SKM-1 (cell line): ENCODE measurements around the gene CYP27C1.

Experiments used
- DNase-seq: peaks from one replicate; lab custom pipeline; 2025; ENCODE audit not compliant: unreplicated experiment; lab: John Stamatoyannopoulos, UW

Gene CYP27C1

DNA sequence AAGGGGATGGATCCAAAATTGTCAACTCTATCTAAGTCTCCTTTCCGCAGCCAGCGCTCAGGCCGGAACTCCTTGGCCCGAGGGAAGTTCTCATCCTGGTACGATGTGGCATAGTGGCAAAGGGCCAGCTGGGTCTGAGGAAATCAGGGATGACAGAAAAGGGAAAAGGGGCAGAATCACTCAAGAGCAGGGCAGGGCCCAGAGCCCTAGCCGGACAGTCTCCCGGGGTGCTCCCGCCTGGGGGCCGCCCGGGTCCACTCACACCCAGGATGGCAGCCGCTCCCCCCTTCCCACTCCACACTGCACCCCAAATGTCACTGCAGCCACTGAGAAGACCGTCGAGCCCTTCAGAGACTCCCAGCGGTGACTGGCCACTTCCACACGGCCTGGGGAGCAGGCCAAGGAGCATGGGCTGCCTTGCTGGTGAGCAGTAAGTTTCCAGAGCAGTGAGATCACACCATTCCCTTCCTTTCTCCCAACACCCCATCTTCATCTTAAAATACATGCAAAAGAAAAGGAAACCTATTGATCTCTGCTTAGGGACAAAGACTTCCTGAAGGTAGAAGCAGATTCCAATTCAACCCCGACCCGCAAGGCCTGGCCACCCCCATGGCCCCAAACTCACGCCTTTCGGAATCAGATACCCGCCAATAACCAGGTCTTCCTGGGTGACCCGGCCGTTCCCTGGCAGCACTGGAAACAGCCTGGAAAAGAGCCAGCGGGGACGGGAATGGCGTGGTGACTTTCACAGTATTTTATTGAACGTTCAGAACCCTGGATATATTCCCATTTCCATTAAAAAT is 26.7 kb downstream of the CYP27C1 start:
- no peak for DNase-seq

DNA sequence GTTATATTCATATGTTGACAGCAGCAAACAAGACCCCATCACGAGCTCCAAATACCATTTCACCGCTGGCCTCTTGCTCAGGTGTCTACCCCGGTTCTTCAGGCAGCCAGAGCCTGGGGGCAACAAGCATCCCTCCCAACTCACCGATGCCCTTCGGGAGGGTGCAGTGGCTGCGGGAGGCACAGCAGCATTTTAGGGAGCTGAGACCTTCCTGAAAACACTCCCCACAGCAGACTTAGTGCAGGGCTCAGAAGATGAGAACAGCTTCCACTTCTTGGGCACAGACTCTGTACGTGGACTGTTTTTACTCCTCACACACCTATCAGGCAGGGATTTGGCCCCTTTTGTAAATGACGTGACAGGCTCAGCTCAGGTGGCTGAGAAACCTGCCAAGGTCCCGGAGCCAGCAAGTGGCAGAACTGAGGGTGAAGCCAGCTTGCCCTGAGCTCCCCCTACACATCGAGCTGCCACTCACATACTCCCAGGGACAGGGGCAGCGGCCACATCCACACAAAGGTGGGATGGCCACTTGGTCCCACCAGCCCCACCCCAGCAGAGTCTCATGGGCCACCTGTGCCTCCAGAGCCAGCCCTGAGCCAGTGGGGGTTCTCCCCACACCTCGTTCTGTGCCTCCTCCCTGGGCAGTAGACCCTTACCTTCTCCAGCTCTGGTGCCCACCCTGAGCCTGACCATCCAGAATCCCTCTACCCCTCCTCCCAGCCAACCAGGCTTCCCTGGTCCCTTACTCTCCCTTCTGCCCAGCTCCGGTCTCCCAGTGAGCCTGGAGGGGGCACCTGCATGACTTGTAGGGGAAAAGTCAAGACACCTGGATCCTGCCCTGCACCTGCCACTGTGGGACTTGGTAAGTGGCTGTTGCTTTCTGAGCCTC is 28.5 kb downstream of the CYP27C1 start:
- DNase-seq = no peak

DNA sequence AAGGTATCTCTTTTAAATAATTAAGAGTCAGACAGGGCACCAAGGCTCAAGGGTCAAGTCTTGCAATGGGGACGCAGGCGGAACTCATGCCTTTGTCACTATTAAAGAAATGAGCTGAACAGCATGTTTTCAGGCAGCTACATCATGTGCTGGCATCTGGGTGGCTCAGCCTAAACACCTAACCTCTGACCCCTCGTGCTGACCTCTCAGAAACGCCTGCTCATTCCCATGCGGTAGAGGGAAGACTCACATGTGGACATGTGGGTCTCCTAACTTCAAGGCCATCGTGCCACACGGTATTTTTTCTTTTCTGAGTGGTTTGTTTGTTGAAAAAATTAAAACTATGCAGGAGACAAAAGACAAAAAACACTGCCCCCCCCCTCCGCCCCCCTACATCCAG is 31.3 kb downstream of the CYP27C1 start:
- DNase-seq = no peak

DNA sequence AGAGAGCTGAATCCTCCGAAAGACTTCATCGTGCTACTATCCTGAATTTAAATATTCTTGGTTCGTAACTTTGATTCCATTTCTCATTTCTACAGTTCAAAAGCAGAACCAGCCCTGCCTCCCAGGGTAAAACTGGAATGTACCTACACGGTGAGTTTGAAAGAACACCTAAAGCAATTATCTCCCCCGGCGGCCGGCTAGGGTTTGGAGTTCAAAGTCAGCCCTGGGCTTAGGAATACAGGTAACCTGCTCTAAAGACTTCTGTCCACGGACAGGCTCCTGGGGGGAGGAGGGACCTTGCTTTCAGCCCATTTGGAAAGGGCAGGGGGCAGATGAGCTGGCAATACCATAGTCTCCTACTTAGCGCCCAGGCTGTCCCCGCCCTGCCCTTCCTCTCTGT is 32.3 kb downstream of the CYP27C1 start:
- DNase-seq = no peak

DNA sequence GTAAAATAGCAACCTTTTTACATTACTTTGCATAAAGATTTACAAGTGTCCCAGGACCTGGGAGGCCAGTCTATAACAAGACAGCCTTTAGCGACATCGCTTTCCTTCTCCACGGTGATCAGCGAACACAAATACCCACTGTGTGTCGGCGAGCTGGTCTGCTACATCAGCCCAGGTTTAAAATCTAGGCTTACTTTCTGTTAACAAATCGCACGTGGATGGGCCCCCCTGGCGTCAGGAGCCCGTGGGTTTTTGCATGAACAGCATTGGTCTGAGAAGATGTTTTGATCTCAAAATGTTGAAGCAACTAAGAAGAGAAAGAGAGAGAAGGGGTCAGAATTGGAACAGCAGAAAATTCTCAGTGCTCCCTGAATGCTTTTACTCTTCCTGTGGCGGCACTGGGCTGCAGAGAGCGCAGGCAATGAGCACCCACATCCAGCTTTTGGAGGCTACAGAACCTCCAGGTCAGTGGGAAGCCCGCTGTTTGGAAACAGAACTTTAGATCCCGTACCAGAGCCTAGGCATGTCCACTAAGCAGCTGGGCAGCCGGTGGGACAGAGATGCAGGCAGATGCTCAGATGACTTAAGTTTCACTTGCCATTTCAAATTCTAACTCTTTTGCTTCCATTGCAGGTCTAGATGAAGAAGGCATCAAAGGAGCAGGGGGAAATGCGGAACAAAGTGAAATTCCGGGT is 32.9 kb downstream of the CYP27C1 start:
- no peak for DNase-seq

DNA sequence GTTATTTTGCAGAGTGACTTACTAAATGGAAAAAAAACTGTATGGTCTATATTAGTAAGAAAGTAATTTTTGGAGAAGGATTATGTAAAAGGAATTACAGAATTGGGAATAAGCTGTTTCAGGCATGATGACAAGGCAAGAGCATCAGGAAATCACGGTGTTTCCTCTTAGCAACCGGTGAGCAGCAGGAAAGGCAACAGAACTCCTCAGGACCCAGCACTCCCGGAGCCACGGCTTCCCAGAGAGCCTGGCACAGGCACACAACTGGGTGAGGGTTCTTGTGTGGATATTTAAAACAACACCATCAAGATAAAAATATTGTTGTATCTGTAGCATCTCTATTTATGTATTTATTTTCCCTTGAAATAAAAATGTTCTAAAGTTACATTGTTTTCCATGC is 34.4 kb downstream of the CYP27C1 start:
- no peak for DNase-seq

DNA sequence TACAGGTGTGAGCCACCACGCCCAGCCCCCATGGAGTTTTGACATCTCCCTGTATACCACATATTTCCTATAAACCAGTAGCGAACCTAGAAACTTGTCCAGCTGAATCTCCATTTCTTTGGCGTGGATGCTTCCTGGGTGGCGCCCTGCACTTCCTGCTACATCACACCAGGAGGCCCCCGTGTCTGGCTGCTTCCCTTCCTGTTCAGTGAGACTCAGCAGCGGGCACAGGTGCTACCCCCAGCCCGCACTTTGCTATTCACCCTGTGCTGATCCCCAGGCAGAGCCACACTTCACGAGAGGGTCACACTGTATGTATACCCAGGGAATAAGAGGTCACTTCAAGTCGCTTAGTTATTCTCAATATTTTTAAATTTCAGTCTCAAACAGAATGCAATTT is 35.0 kb downstream of the CYP27C1 start:
- no peak for DNase-seq

DNA sequence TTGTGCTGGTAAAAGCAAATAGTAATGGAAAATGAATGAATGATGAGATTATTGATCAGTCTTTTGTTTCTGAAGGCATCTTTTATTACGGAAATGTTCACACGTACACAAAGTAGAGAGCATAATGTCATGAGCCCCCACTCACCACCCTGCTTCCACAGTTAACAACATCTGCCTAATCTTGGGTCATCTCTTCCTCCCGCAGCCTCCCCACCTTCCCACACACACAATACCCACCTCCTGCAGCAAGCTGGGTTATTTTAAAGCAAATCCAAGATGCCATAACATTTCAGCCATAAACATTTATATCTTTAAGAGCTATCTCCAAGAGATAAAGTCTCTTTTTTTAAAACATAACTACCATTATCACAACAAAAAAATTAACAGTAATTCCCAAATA is 36.3 kb downstream of the CYP27C1 start:
- no peak for DNase-seq

DNA sequence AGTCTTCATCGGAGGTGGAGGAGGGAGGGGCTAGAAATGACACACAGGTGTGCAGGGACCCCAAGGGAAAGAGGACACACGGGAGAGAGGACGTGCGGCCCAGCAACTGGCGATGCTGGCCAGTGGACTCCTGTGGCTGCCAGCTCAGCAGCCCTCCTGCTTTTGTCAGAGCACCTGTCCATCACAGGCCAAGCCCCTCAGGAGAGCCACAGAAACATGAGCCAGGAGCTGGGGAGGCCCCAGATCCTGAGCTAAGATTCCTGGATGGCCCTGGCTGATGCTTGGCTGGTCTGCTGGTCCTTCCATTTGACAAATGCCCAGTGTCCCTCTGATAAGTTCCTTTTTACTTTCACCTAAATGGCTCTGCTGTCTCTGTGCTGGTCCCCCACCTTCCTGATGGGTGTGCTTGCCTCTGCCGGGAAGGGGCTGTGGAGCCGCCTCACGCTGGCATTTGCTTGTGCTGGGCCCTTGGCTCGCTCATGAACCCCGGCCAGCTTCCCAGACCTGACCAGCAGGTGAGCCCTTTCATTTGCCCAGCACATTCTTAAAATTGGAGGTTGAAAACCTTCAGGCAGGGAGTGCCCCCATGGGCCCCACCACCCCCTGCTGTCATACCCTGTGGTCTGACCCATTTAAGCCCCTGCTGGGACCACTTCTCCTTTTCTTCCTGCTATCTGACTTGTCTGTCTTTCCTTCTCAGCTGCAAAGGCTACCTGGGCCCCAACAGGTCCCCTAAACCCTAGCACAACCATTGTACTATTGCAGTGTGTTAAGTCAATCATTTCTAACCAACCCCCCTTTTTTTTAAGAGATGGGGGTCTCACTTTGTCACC is 37.3 kb downstream of the CYP27C1 start:
- no peak for DNase-seq

DNA sequence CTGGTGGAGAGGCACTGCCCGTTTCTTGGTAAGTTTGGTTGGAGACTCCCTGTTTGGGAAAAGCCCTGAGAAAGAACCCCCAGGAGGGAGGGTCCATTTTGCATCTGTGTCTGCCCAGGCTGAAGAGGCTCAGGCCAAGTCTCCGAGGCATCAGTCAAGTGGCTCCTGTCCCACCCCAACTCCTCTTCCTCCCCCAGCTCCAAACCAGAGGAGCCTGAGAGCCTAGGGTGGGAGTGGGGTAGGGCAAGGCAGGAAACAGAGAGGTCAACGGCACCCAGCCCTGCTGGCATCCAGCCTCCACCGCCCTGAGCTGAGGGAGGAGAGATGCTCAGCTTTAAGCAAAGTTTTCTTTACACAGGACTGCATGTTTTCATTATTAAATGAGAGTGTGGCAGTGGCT is 38.2 kb downstream of the CYP27C1 start:
- DNase-seq = no peak

DNA sequence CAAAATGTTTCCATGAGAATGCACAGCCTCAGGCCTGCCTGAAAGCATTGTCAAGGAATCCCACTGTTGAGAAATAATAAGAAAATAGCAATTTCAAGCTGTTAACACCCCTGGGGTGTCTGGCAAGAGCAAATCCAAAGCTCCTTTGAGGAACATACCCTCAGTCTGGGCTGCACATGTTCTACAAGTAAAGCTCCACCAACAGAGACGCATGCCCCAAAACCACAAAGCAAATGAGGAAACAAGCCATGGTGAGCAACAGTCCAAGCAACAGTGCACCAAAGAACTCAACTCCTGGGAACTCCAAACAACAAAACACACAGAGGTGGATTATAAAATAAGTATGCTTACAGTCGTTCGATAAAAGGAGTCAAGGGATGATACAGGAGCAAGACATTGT is 40.3 kb downstream of the CYP27C1 start:
- DNase-seq = peak; percentile 75

DNA sequence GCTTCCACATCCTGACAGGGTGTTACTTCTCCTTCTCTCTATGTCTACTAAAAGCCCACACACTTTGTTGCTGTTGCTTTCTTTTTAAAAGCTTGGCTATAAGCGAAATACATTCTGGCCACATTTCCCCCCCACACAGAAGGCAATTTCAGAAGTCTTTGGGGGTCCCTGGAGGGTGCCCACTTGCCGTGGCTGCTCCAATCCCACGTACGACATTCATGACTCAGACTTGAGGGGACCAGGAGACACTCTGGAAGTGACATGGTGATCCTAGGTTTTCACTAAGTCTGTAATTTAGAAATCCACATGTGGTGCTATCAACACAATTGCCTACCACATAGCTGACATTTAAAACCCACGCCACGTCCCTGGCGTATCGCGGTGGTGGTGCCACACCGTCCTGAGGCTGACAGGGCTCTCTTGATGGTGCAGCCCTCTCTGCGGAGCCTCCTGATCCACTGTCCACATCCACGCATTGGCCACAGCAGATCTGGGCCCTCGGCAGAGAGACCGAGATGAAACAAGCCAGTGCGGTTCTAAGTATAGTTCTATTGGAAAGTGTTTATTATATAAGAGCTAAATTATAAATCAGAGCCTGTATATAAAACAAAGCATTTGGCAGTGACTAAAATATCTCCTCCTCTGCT is 42.4 kb downstream of the CYP27C1 start:
- DNase-seq = no peak

DNA sequence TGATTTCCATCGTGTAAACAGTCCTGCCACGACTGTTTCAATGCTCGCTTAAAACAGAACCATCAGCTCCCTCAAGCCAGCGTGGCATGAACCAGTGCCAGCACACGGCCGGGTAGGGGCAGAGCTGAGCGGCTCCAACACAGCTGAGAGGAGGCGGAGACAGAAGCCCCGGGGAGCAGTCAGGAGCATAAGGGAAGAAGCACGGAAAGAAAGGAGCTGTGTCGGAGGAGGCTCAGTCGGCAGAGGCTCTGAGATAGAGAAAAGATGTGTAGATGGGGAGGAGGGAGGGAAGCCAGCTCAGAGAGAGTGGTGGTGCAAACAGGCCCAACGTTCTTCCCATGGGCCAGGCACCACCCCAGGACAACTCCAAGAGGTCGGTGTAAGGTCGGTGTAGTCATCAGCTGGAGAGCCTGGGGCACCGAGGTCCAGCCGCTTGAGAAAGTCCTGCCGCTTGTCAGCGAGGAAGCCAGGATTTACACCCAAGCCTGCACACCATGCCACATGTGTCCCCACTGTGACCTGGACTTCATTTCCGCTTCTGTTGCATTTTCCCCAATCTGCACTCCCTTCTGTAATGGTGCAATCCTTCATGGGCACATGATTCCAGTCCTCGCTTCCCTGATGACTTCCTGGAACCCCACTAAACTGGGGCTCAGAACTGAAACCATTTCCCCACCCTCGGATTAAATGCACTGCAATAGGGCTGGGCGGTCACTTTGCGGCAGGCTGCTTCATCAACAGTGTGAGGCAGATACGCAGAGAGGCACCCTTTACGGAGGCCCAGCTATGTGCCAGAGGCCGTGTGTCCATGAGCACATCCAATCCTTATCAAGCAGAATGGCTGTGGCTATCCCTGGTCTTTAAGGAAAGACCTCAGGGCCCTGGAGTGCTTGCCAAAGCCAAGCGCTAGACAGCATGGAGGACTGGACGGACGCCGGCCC is 43.5 kb downstream of the CYP27C1 start:
- DNase-seq = peak; percentile 53

DNA sequence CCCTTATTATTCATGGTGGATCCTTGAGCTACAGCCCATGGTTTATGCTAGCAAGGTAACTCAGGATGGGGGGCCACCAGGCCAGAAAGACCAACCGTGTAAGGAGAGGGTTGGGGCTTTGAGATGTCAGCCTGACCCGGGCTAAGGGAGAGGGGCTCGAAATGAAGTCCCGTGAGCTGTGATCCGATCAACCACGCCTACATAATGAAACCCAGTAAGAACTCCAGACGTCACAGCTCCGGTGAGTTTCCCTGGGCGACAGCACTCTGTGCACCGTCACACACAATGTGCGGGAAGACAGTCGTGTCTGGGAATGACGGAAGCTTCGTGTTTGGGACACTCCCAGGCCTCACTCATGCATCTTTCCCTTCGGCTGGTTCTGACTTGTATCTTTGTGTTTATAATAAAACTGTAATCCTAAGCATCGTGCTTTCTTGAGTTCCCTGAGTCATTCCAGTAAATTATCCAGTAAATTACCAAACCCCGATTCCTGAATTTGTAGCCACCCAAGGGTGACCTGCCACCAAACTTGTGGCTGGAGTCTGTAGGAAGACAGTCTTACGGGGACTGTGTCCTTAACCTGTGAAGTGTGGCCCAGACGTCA is 44.2 kb downstream of the CYP27C1 start:
- no peak for DNase-seq

DNA sequence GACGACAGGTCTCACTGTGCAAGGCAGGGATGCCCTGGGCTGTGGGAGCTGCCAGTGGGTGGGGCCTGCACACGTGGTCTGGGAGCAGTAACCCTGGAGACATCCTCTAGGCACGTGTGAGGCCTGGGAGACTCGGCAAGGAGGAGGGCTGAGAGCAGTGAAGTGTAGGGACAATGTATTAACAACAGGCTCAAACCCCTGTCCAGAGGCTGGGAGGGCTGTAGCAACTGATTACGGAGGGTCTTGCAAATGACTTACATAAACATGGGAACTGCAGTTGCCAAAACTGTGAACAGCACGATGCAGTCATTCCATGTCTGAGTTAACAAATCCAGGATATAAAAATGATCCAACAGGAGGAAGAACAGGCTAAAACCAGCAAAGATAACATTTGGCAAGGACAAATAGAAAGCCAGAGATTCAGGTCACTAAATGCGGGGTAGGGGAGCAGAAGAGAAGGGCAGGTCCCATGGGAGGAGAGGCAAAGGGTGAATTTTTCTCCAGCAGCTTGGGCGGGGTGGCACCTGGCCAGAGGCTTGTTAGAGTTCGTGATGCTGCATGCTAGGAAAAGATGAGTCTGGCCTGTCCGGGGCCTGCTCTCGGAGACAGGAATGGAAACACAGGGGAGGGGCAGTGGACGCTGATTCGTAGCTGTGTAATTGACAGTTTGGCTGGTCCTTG is 44.9 kb downstream of the CYP27C1 start:
- DNase-seq = no peak

DNA sequence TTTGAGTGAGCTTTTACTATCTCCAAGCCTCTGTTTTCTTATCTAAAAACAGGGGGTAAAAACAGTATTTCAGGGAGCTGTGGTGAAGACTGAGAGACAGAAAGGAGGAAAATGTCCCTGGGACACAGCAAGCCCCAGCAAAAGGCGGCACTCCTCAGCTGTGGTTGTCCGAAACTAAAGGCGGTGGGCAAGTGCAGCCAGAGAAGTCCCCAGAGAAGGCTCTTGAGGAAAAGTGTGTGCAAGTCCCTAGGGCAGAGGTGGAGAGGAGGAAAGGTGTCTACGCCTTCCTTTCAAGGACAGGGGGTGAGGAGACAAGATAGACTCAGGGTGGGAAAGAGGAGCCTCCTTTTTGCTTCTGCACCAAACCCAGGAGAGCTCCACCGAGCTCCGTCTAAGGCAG is 45.5 kb downstream of the CYP27C1 start:
- DNase-seq = no peak

DNA sequence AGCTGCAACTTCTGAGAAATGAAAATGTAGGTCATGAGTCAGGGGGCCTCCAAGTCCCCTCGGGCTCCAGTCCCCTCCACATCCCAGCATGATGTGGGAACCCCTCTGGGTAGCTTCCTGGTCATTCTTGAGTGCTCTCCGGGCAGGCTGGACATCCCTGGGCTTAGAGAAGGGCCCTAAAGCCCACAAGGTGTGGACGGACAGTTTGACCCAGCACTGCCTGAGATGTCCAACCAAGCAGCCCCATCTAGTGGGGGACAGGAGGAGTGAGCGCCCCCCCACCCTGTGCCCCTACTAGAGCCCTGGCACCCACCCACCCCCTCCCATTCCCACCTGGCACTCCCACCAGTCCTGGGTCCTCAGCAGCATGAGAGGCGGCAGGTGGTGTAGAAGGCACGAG is 46.0 kb downstream of the CYP27C1 start:
- no peak for DNase-seq

DNA sequence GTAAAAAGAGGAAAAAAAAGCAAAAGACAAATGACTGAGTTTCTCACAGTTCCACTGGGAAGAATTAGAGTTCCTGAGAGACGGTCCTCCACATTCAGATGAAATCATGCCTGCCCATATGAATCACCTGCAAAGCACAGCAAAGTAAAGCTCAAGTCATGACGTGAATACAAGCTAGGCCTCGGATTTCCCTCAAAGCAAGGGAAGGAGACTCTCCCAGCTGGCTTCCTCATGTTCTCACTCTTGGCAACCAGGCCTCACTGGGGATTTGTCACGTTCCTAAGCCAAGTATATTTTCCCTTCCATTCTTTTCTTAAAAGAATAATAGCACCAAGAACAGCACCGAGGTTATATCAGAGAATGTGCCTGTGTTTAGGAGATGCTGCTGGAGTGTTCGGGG is 47.0 kb downstream of the CYP27C1 start:
- no peak for DNase-seq
